ENCODE results near the gene CDON.
"Not testable (repeated sequence)": the region's sequence is repeated elsewhere in the genome, so short reads cannot be mapped to it uniquely, and the experiment has no call there.

The CDON gene

DNA sequence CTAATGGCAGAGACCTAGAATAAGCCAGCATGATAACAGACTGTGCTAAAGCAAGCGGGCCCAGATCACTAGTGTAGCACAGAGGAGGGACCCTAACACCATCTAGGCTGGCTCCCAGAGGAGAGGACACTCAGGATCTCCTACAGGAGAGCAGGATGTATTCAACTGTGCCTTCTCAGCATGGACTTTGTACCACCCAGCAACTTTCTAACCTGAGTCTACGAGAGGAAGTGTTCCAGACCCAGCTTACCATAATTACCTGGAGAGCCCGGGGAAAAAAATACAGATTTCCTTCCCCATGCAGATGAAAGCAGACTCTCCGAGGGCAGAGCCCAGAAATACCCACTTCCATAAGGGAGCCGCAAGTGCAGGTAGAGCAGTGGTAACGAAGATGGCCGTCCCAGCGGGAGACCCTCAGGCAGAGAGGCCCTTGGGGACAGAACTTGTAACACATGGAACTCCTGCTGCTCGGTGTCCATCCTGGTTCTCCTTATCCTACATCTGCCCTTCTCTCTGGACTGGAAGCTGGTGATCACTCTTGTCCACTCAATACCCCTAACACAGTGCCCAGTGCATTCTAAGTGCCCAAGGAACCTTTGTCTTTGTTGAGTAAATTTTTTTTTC is 138.2 kb downstream of the CDON start:
- TF ChIP-seq, protein P1, sequence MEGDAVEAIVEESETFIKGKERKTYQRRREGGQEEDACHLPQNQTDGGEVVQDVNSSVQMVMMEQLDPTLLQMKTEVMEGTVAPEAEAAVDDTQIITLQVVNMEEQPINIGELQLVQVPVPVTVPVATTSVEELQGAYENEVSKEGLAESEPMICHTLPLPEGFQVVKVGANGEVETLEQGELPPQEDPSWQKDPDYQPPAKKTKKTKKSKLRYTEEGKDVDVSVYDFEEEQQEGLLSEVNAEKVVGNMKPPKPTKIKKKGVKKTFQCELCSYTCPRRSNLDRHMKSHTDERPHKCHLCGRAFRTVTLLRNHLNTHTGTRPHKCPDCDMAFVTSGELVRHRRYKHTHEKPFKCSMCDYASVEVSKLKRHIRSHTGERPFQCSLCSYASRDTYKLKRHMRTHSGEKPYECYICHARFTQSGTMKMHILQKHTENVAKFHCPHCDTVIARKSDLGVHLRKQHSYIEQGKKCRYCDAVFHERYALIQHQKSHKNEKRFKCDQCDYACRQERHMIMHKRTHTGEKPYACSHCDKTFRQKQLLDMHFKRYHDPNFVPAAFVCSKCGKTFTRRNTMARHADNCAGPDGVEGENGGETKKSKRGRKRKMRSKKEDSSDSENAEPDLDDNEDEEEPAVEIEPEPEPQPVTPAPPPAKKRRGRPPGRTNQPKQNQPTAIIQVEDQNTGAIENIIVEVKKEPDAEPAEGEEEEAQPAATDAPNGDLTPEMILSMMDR (conservative IDR thresholded peaks at IDR 0.05), result no peak
- no peak overlapping the region for H3K27ac ChIP-seq

DNA sequence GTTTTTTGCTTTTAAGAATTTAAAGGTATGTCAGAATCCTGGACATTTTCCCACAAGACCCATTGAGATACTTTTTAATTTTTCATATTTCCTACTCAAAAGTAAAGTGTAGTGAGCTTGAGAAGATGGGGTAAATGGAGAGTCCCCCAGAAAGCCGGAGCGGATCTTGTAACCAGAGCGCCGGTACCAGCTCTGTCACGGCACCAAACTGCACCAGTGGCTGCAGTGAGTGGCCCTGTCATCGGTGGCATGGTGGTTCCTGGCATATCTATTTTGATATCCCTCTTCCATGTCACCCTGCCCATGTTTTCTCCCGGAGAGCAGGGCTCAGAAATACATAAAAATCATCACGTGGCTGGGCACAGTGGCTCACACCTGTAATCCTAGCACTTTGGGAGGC is 139.0 kb downstream of the CDON start:
- H3K27ac ChIP-seq, result no peak overlapping the region
- TF ChIP-seq, protein P1 (conservative IDR thresholded peaks at IDR 0.05), result no peak

GRCh38 chr11:125923012-125923579 is 139.6 kb downstream of the CDON start:
- TF ChIP-seq, protein P1 (conservative IDR thresholded peaks at IDR 0.05), result peak; percentile 95
- no peak overlapping the region for H3K27ac ChIP-seq

DNA sequence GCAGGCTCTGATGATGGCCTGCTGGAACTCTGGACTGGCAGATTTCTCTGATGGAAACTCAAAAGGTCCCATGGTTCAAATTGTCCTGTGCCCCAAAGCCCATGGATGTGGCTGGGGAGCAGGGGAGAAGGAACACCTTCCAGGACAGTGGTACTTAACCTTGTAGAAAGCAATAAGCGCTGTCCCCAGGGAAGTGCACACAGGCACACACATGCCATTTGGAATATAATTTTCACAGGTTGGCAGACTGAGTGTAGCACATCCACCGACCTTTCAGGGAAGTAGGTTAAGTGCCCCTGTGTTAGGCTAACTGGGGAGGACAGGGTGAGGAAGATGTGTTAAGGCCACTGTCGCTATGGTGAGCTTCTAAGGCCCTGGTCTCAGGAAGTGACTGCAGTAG is 140.5 kb downstream of the CDON start:
- TF ChIP-seq, protein P1 (conservative IDR thresholded peaks at IDR 0.05), result no peak
- H3K27ac ChIP-seq, result no peak overlapping the region

DNA sequence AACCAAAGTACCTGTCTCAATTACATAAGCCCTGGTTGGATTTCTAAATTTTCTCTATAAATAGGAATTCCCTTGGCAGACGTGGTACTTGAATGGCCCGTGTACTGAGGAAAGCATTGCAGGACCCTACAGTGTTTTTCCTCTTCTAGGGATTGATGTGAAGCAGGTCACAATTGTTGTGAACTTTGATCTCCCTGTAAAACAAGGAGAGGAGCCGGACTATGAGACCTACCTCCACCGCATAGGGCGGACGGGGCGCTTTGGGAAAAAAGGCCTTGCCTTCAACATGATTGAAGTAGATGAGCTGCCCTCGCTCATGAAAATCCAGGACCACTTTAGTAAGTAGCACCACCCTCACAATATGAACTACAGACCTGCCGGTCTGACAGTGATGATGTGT is 141.6 kb downstream of the CDON start:
- H3K27ac ChIP-seq, result no peak overlapping the region
- TF ChIP-seq, protein P1 (conservative IDR thresholded peaks at IDR 0.05), result no peak

GRCh38 chr11:125918140-125918840 is 144.4 kb downstream of the CDON start:
- peak overlapping the region; percentile 51 for H3K27ac ChIP-seq
- TF ChIP-seq, protein P1 (conservative IDR thresholded peaks at IDR 0.05), result no peak

GRCh38 chr11:125916683-125917347 is 145.9 kb downstream of the CDON start:
- TF ChIP-seq, protein P1 (conservative IDR thresholded peaks at IDR 0.05), result no peak
- no peak overlapping the region for H3K27ac ChIP-seq

GRCh38 chr11:125914601-125915000 is 148.1 kb downstream of the CDON start:
- H3K27ac ChIP-seq, result not testable (repeated sequence)

Data from VCaP (cell line).